Mesenchymal stem cell (in vitro differentiated cells and primary cell): ENCODE measurements around the gene PLCXD3.

Experiments
- DNase-seq: peaks from one replicate; pipeline ENCODE4 v3.0.0-alpha.2; 2013
- H2AFZ ChIP-seq: one replicate; pipeline ENCODE4 v1.6.1; 2013; ENCODE audit warnings: low read depth, mild to moderate bottlenecking, control low read depth, inconsistent platforms, low read length, moderate library complexity
- H2AK5ac ChIP-seq: 2 replicates; pipeline ENCODE4 v1.6.1; 2013; ENCODE audit warnings: low read length, moderate library complexity, mild to moderate bottlenecking, inconsistent platforms; ENCODE audit not compliant: severe bottlenecking
- H2BK120ac ChIP-seq: one replicate; pipeline ENCODE4 v1.6.1; 2013; ENCODE audit warnings: low read depth, mild to moderate bottlenecking, inconsistent platforms, low read length, moderate library complexity
- H2BK12ac ChIP-seq, 2 experiments: one replicate each; pipeline ENCODE4 v1.6.1; 2013; ENCODE audit warnings: inconsistent platforms in 2 of 2, low read length in 2 of 2, mild to moderate bottlenecking in 2 of 2, moderate library complexity in 2 of 2, control low read depth in 1 of 2
- H2BK15ac ChIP-seq: one replicate; pipeline ENCODE4 v1.6.1; 2013; ENCODE audit warnings: mild to moderate bottlenecking, low read depth, inconsistent platforms; ENCODE audit not compliant: poor library complexity, severe bottlenecking
- H2BK5ac ChIP-seq: 2 replicates; pipeline ENCODE4 v1.6.1; 2013; ENCODE audit warnings: low read depth, mild to moderate bottlenecking, low read length, control low read depth, inconsistent platforms; ENCODE audit not compliant: poor library complexity, severe bottlenecking
- H3K14ac ChIP-seq, 2 experiments: one replicate each; pipeline ENCODE4 v1.6.1; 2013; ENCODE audit warnings: inconsistent platforms in 2 of 2, low read length in 2 of 2, control low read depth in 1 of 2, mild to moderate bottlenecking in 1 of 2, moderate library complexity in 1 of 2
- H3K18ac ChIP-seq, 2 experiments: one replicate each; pipeline ENCODE4 v1.6.1; 2013; ENCODE audit warnings: inconsistent platforms in 2 of 2, low read length in 2 of 2, control low read depth in 1 of 2, low read depth in 1 of 2, mild to moderate bottlenecking in 1 of 2
- H3K23ac ChIP-seq, 2 experiments: one replicate each; pipeline ENCODE4 v1.6.1; 2013; ENCODE audit warnings: inconsistent platforms in 2 of 2, low read length in 2 of 2, mild to moderate bottlenecking in 2 of 2, moderate library complexity in 2 of 2, control low read depth in 1 of 2
- H3K27ac ChIP-seq: 2 replicates; pipeline ENCODE4 v1.5.1; 2013; ENCODE audit warnings: mild to moderate bottlenecking, moderate library complexity, low read length, control low read depth, inconsistent platforms; ENCODE audit not compliant: poor library complexity, severe bottlenecking
- H3K27me3 ChIP-seq, 2 experiments: 2 replicates each; pipeline versions ENCODE4 v1.6.1 to v1.7.0; 2013; ENCODE audit warnings: low read length in 2 of 2, mild to moderate bottlenecking in 2 of 2, moderate library complexity in 2 of 2, control low read depth in 1 of 2, inconsistent platforms in 1 of 2; ENCODE audit not compliant: control insufficient read depth in 1 of 2, insufficient read depth in 1 of 2
- H3K36me3 ChIP-seq, 2 experiments: 2 replicates each; pipeline versions ENCODE4 v1.6.1 to v1.7.0; 2013; ENCODE audit warnings: low read length in 2 of 2, control low read depth in 1 of 2, inconsistent platforms in 1 of 2, low read depth in 1 of 2, mild to moderate bottlenecking in 1 of 2; ENCODE audit not compliant: insufficient read depth in 2 of 2, control insufficient read depth in 1 of 2
- H3K4ac ChIP-seq, 2 experiments: one replicate each; pipeline ENCODE4 v1.6.1; 2013; ENCODE audit warnings: inconsistent platforms in 2 of 2, low read length in 2 of 2, mild to moderate bottlenecking in 2 of 2, moderate library complexity in 2 of 2, control low read depth in 1 of 2, low read depth in 1 of 2
- H3K4me1 ChIP-seq: 2 replicates; pipeline ENCODE4 v1.6.1; 2013; ENCODE audit warnings: low read depth, low read length, control low read depth; ENCODE audit not compliant: control insufficient read depth, insufficient read depth
- H3K4me2 ChIP-seq: 2 replicates; pipeline ENCODE4 v1.6.1; 2013; ENCODE audit warnings: low read length, mild to moderate bottlenecking, inconsistent platforms; ENCODE audit not compliant: poor library complexity, severe bottlenecking
- H3K4me3 ChIP-seq, 2 experiments: 2 replicates each; pipeline versions ENCODE4 v1.5.1 to v1.7.0; 2013; ENCODE audit warnings: low read length in 2 of 2, mild to moderate bottlenecking in 2 of 2, control low read depth in 1 of 2, low read depth in 1 of 2; ENCODE audit not compliant: insufficient read depth in 1 of 2
- H3K79me1 ChIP-seq: replicated peaks from 2 replicates; pipeline ENCODE4 v1.6.1; 2013; ENCODE audit warnings: mild to moderate bottlenecking, control low read depth, low read length, inconsistent platforms; ENCODE audit not compliant: poor library complexity, severe bottlenecking
- H3K9ac ChIP-seq: 2 replicates; pipeline ENCODE4 v1.7.0; 2013; ENCODE audit warnings: mild to moderate bottlenecking, low read length, moderate library complexity
- H3K9me3 ChIP-seq: 2 replicates; pipeline ENCODE4 v1.7.0; 2013; ENCODE audit warnings: mild to moderate bottlenecking, low read length; ENCODE audit not compliant: control insufficient read depth
- H4K8ac ChIP-seq: one replicate; pipeline ENCODE4 v1.6.1; 2013; ENCODE audit warnings: inconsistent platforms, mild to moderate bottlenecking, low read length, moderate library complexity
- H4K91ac ChIP-seq: one replicate; pipeline ENCODE4 v1.6.1; 2013; ENCODE audit warnings: mild to moderate bottlenecking, low read length, inconsistent platforms
- WGBS: methylation state at CpG from one replicate; pipeline ENCODE4 v1.1.7; 2013; ENCODE audit warnings: mixed read lengths; 5-methylcytosine and 5-hydroxymethylcytosine counted together

PLCXD3 gene

GRCh38 chr5:41435276-41435675 lies 75.1 kb downstream of the PLCXD3 start:
- Histone ChIP-seq H3K18ac (no peak overlapping the region), H3K4ac (no peak overlapping the region), H2AFZ (no peak overlapping the region), H4K8ac (no peak overlapping the region), H3K79me1 (no peaks in the 10 kb centered on the region), H4K91ac (no peak overlapping the region), H3K4me1 (no peaks in the 10 kb centered on the region), H2BK15ac (no peak overlapping the region), H2AK5ac (no peak overlapping the region), H2BK5ac (no peak overlapping the region), H3K14ac (no peak overlapping the region), H3K9ac (no peak overlapping the region), H3K4me2 (no peak overlapping the region), H3K4me3 (no peak overlapping the region), H3K23ac (no peak overlapping the region), H3K27me3 (no peaks in the 10 kb centered on the region), H3K9me3 (no peaks in the 10 kb centered on the region), H2BK120ac (no peak overlapping the region), H2BK12ac (no peak overlapping the region), H3K27ac (no peak overlapping the region), H3K36me3 (no peaks in the 10 kb centered on the region)
- 61% methylated on average over 1 of the region's 1 CpG for WGBS
- DNase-seq = no peak

GRCh38 chr5:41433552-41434181 lies 76.7 kb downstream of the PLCXD3 start:
- Histone ChIP-seq H3K36me3 (no peaks in the 10 kb centered on the region), H2BK12ac (no peak overlapping the region), H2BK15ac (no peak overlapping the region), H3K27ac (no peak overlapping the region), H3K23ac (no peak overlapping the region), H2BK120ac (no peak overlapping the region), H2AFZ (no peak overlapping the region), H3K18ac (no peak overlapping the region), H3K4me3 (no peak overlapping the region), H3K9ac (no peak overlapping the region), H3K4me2 (no peak overlapping the region), H3K14ac (no peak overlapping the region), H2AK5ac (no peak overlapping the region), H3K4me1 (no peaks in the 10 kb centered on the region), H3K27me3 (no peaks in the 10 kb centered on the region), H3K9me3 (no peaks in the 10 kb centered on the region), H3K79me1 (no peaks in the 10 kb centered on the region), H4K8ac (no peak overlapping the region), H4K91ac (no peak overlapping the region), H3K4ac (no peak overlapping the region), H2BK5ac (no peak overlapping the region)
- WGBS = 26% methylated on average over 3 of the region's 4 CpGs
- DNase-seq = no peak

- Histone ChIP-seq H2BK15ac (no peak overlapping the region), H2BK12ac (no peak overlapping the region), H3K18ac (no peak overlapping the region), H3K4ac (no peak overlapping the region), H2BK120ac (no peak overlapping the region), H4K91ac (no peak overlapping the region), H3K4me2 (no peak overlapping the region), H3K4me1 (no peaks in the 10 kb centered on the region), H3K23ac (no peak overlapping the region), H3K27ac (no peak overlapping the region), H3K9ac (no peak overlapping the region), H3K9me3 (no peaks in the 10 kb centered on the region), H3K27me3 (no peaks in the 10 kb centered on the region), H3K14ac (no peak overlapping the region), H2BK5ac (no peak overlapping the region), H3K79me1 (no peaks in the 10 kb centered on the region), H3K4me3 (no peak overlapping the region), H2AK5ac (no peak overlapping the region), H4K8ac (no peak overlapping the region), H2AFZ (no peak overlapping the region), H3K36me3 (no peaks in the 10 kb centered on the region)
- WGBS = 85% methylated on average over 4 of the region's 5 CpGs
- no peak for DNase-seq
Measured at GRCh38 chr5:41432481-41433253, 77.7 kb downstream of the PLCXD3 start.

GRCh38 chr5:41427505-41427904 lies 82.9 kb downstream of the PLCXD3 start:
- H3K4me2 ChIP-seq = no peak overlapping the region
- no peak overlapping the region for H3K14ac ChIP-seq
- H2BK5ac ChIP-seq = no peak overlapping the region
- no peaks in the 10 kb centered on the region for H3K9me3 ChIP-seq
- H3K23ac ChIP-seq = no peak overlapping the region
- no peak overlapping the region for H2BK12ac ChIP-seq
- H2BK120ac ChIP-seq = no peak overlapping the region
- no peaks in the 10 kb centered on the region for H3K27me3 ChIP-seq
- H2AFZ ChIP-seq = no peak overlapping the region
- H2AK5ac ChIP-seq = no peak overlapping the region
- H3K4me1 ChIP-seq = no peaks in the 10 kb centered on the region
- no peak overlapping the region for H4K91ac ChIP-seq
- no peak overlapping the region for H3K27ac ChIP-seq
- no peak overlapping the region for H4K8ac ChIP-seq
- no peak for DNase-seq
- H2BK15ac ChIP-seq = no peak overlapping the region
- 56% methylated on average over 1 of the region's 1 CpG for WGBS
- H3K36me3 ChIP-seq = no peaks in the 10 kb centered on the region
- no peak overlapping the region for H3K9ac ChIP-seq
- H3K18ac ChIP-seq = no peak overlapping the region
- no peak overlapping the region for H3K4ac ChIP-seq
- no peak overlapping the region for H3K4me3 ChIP-seq
- no peaks in the 10 kb centered on the region for H3K79me1 ChIP-seq
